Activated T-helper 2 cell treated with anti-CD3 and anti-CD28 coated beads, Interferon-gamma antibody, Interleukin-2, Interleukin-4, amounts not matched to agents 10 μg/mL and 5 μg/mL and 100 μg/mL, durations not matched to agents 14 hours and 24 hours and 36 hours (primary cell): ENCODE measurements around the gene OCSTAMP. TPM values are rescaled to one million over a fixed set of nuclear protein-coding genes. Genes with fewer than 3 reads are reported as not detected.
A peak's percentile ranks its signal among the peaks of the same experiment; 100 is the strongest.

Experiments
- DNase-seq: peaks from one replicate; pipeline ENCODE4 v3.0.0; 2021; ENCODE audit warnings: low spot score
- H3K27ac Mint-ChIP-seq: one replicate; pipeline ENCODE4 v1.8.0; 2021; ENCODE audit warnings: mixed read lengths
- H3K27me3 Mint-ChIP-seq: one replicate; pipeline ENCODE4 v1.8.0; 2021; ENCODE audit warnings: low read depth, mixed read lengths
- H3K36me3 Mint-ChIP-seq: one replicate; pipeline ENCODE4 v1.8.0; 2021; ENCODE audit warnings: low read depth, mixed read lengths
- H3K4me1 Mint-ChIP-seq: one replicate; pipeline ENCODE4 v1.8.0; 2021; ENCODE audit warnings: low read depth, mixed read lengths
- H3K4me3 Mint-ChIP-seq: one replicate; pipeline ENCODE4 v1.8.0; 2021; ENCODE audit warnings: low read depth, mild to moderate bottlenecking, moderate library complexity, mixed read lengths
- H3K9me3 Mint-ChIP-seq: one replicate; pipeline ENCODE4 v1.8.0; 2021; ENCODE audit warnings: mixed read lengths
- intact Hi-C: fragments of 100-400 bp; cut with micrococcal nuclease; formaldehyde crosslinking; loops from one replicate; pipeline ENCODE4 v1.15.1; 2023
- total RNA-seq: library from RNA; stranded (reverse); gene quantifications from 2 replicates; pipeline ENCODE4 v1.2.3, GENCODE V29; 2022

The OCSTAMP gene
- total RNA-seq, 1 donor from 2014 or later = not detected

GRCh38 chr20:46555370-46555956 is 5.0 kb upstream of the OCSTAMP start:
- H3K36me3 Mint-ChIP-seq = no peaks in the 10 kb centered on the region
- peaks cover 76% of the 10 kb centered on the region for H3K4me1 Mint-ChIP-seq
- H3K27ac Mint-ChIP-seq = no peak overlapping the region
- intact Hi-C loops = no loop called here
- H3K4me3 Mint-ChIP-seq = no peak overlapping the region
- DNase-seq = no peak
- no peaks in the 10 kb centered on the region for H3K27me3 Mint-ChIP-seq
- no peaks in the 10 kb centered on the region for H3K9me3 Mint-ChIP-seq

- Mint-ChIP-seq H3K9me3 (no peaks in the 10 kb centered on the region), H3K27me3 (no peaks in the 10 kb centered on the region), H3K36me3 (no peaks in the 10 kb centered on the region), H3K27ac (no peak overlapping the region), H3K4me3 (no peak overlapping the region), H3K4me1 (peaks cover 74% of the 10 kb centered on the region)
- no peak for DNase-seq
- intact Hi-C loops = no loop called here
Observed at GRCh38 chr20:46554828-46555227, 4.4 kb upstream of the OCSTAMP start.

GRCh38 chr20:46553926-46554325 is 3.5 kb upstream of the OCSTAMP start:
- intact Hi-C loops = loop anchor here (1.0 to 2.0 kb wide), 2 partner anchors 9 to 439 kb away; no protein-coding TSS in a partner anchor
- peaks cover 69% of the 10 kb centered on the region for H3K4me1 Mint-ChIP-seq

GRCh38 chr20:46552460-46553420 is 2.3 kb upstream of the OCSTAMP start:
- Mint-ChIP-seq H3K27ac (peak overlapping the region; percentile 90), H3K9me3 (no peaks in the 10 kb centered on the region), H3K4me3 (peak overlapping the region; percentile 58), H3K4me1 (peaks cover 57% of the 10 kb centered on the region), H3K27me3 (no peaks in the 10 kb centered on the region), H3K36me3 (no peaks in the 10 kb centered on the region)
- peak; percentile 48 for DNase-seq
- intact Hi-C loops = loop anchor here (1.0 to 2.0 kb wide), 2 partner anchors 7 to 440 kb away; no protein-coding TSS in a partner anchor

More at GRCh38 chr20:46553926-46554325, 3.5 kb upstream of the OCSTAMP start:
- DNase-seq = no peak
- no peaks in the 10 kb centered on the region for H3K9me3 Mint-ChIP-seq
- H3K36me3 Mint-ChIP-seq = no peaks in the 10 kb centered on the region
- no peak overlapping the region for H3K27ac Mint-ChIP-seq
- no peaks in the 10 kb centered on the region for H3K27me3 Mint-ChIP-seq
- H3K4me3 Mint-ChIP-seq = no peak overlapping the region

DNA sequence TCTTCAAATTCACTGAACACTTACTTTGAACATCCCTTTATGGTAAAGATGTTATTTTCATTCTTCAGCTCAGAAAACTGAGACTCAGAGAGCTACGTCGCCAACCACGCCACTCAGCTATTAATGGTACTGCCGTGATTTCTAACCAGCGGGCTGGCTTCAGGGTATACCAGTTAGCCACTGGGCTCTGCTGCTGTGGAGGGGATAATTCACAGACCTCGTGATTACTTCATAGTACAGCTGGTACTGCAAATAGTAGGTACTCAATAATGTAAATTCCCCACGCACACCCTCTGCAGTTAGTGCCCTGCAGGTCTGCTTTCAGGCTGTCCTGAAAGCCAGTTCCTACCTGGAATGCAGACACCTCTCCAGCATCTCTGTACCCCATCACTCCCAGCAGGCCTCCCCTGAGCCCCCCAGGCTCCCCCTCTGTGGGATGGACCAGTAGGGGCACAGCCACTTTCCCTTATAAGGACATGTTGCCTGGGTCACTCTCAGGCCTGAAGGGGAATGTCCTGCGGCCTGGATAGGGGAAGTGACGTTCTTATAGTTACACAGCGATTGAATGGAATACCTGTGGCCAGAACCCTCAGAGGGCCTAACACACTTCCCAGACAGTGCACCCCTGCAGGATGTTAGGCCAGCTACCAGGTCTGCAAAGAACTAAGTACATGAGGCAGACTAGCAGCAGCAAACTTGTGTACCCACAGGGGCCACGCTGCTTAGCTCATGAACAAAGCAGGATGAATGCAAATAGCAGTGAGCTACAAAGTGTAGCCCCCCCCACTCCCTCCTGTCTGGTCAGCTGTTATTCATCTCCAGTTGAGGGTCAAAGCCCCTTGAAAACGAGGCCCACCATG is 1.3 kb upstream of the OCSTAMP start:
- intact Hi-C loops = loop anchor here (2.0 kb wide), 1 partner anchor 441 kb away; no protein-coding TSS in a partner anchor

GRCh38 chr20:46549188-46549972 is 1.1 kb downstream of the OCSTAMP start:
- intact Hi-C loops = loop anchor here (5.0 kb wide), 1 partner anchor 147 kb away; no protein-coding TSS in a partner anchor
- peaks cover 43% of the 10 kb centered on the region for H3K4me1 Mint-ChIP-seq
- no peaks in the 10 kb centered on the region for H3K27me3 Mint-ChIP-seq
- no peak for DNase-seq
- no peak overlapping the region for H3K4me3 Mint-ChIP-seq
- no peak overlapping the region for H3K27ac Mint-ChIP-seq
- H3K9me3 Mint-ChIP-seq = no peaks in the 10 kb centered on the region
- no peaks in the 10 kb centered on the region for H3K36me3 Mint-ChIP-seq

More for the DNA sequence above, 1.3 kb upstream of the OCSTAMP start:
- no peaks in the 10 kb centered on the region for H3K9me3 Mint-ChIP-seq
- peaks cover 50% of the 10 kb centered on the region for H3K4me1 Mint-ChIP-seq
- no peaks in the 10 kb centered on the region for H3K27me3 Mint-ChIP-seq
- no peak overlapping the region for H3K4me3 Mint-ChIP-seq
- no peak overlapping the region for H3K27ac Mint-ChIP-seq
- no peak for DNase-seq
- no peaks in the 10 kb centered on the region for H3K36me3 Mint-ChIP-seq

DNA sequence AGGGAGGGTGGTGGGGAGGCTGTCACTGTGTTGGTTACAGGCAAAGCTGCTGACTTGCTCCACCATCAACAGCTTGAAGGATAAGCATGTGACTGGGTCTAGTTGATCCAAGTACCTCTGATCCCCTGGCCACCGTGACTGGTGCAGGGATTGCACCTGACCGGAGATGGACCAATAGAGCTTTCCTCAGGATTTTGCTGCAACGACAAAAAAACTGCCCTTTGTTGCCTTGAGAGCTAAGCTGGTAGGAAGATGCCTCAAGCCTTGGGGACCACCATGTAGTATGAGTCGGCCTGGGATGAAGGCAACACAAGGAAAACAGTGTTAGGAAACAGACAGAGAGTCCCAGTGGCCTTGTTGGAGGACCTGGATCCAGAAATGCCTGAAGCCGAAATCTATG is 1.8 kb downstream of the OCSTAMP start:
- H3K27ac Mint-ChIP-seq = no peak overlapping the region
- intact Hi-C loops = loop anchor here (5.0 kb wide), 1 partner anchor 146 kb away; no protein-coding TSS in a partner anchor
- no peak for DNase-seq
- H3K36me3 Mint-ChIP-seq = no peaks in the 10 kb centered on the region
- no peaks in the 10 kb centered on the region for H3K27me3 Mint-ChIP-seq
- no peaks in the 10 kb centered on the region for H3K9me3 Mint-ChIP-seq
- H3K4me3 Mint-ChIP-seq = no peak overlapping the region
- peaks cover 43% of the 10 kb centered on the region for H3K4me1 Mint-ChIP-seq

GRCh38 chr20:46547995-46548394 is 2.5 kb downstream of the OCSTAMP start:
- Mint-ChIP-seq H3K4me1 (peaks cover 42% of the 10 kb centered on the region), H3K9me3 (no peaks in the 10 kb centered on the region), H3K27ac (no peak overlapping the region), H3K27me3 (peaks cover 2% of the 10 kb centered on the region), H3K4me3 (no peak overlapping the region), H3K36me3 (no peaks in the 10 kb centered on the region)
- intact Hi-C loops = loop anchor here (5.0 kb wide), 1 partner anchor 146 kb away; no protein-coding TSS in a partner anchor
- DNase-seq = no peak

DNA sequence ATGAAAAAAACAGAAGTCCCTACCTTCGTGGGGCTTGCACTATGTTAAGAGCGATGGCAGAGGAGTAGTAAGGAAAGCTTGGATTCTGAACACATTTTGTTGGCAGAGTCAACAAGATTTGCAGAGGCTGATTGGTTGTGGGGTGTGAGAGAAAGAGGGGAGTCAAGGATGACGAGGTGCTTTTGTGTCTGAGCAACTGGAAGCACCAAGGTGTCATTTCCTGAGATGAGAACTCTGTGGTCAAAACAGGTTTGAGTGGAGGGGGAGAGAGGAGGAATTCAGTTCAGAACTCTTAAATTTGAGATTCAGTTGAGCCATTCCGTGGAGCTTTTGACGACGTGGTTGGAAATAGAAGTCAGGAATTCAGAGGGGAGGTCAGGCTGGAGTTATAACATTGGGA is 3.5 kb downstream of the OCSTAMP start:
- Mint-ChIP-seq H3K4me3 (no peak overlapping the region), H3K27me3 (peaks cover 2% of the 10 kb centered on the region), H3K9me3 (no peaks in the 10 kb centered on the region), H3K36me3 (no peaks in the 10 kb centered on the region), H3K27ac (no peak overlapping the region), H3K4me1 (peaks cover 32% of the 10 kb centered on the region)
- DNase-seq = no peak
- intact Hi-C loops = loop anchor here (5.0 kb wide), 1 partner anchor 145 kb away; no protein-coding TSS in a partner anchor

DNA sequence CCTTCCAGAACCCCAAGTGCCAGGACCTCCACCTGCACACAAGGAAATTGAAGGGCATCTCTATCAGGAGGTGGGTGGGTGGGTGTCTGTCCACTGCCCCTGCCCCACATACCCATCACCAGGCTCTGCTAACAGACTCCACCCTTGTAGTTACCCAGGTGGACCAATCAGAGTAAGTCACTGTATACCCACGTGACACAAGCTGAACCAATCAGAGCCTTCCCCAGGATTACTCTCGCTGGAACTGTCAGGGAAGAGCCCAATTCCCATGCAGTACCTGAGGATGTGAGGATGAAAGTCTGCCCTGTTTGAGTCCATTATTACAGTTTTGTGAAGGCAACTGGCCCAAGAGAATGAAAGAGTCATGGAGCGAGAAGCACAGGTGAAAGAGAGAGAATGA is 4.2 kb downstream of the OCSTAMP start:
- intact Hi-C loops = loop anchor here (5.0 kb wide), 1 partner anchor 144 kb away; no protein-coding TSS in a partner anchor
- H3K4me3 Mint-ChIP-seq = no peak overlapping the region
- H3K9me3 Mint-ChIP-seq = no peaks in the 10 kb centered on the region
- H3K27me3 Mint-ChIP-seq = peaks cover 2% of the 10 kb centered on the region
- no peaks in the 10 kb centered on the region for H3K36me3 Mint-ChIP-seq
- H3K4me1 Mint-ChIP-seq = peaks cover 26% of the 10 kb centered on the region
- no peak for DNase-seq
- H3K27ac Mint-ChIP-seq = no peak overlapping the region

- no peak overlapping the region for H3K27ac Mint-ChIP-seq
- no peaks in the 10 kb centered on the region for H3K9me3 Mint-ChIP-seq
- H3K4me1 Mint-ChIP-seq = peaks cover 23% of the 10 kb centered on the region
- no peak overlapping the region for H3K4me3 Mint-ChIP-seq
- peaks cover 2% of the 10 kb centered on the region for H3K27me3 Mint-ChIP-seq
- intact Hi-C loops = loop anchor here (1.0 to 5.0 kb wide), 6 partner anchors 8 to 143 kb away; partner anchors contain the start of genes TP53RK and ZNF334
- no peak for DNase-seq
- no peaks in the 10 kb centered on the region for H3K36me3 Mint-ChIP-seq
Observed at GRCh38 chr20:46545827-46546138, 4.7 kb downstream of the OCSTAMP start.
